Activated CD8-positive, alpha-beta T cell treated with anti-CD3 and anti-CD28 coated beads, Interleukin-2, amount 10 ng/mL, durations not matched to agents 7 days and 5 days (primary cell): ENCODE data around the gene FGFR2. TPM values are rescaled to one million over a fixed set of nuclear protein-coding genes. Genes with fewer than 3 reads are reported as not detected.

Experiments used
- ATAC-seq: fragments of 150-1000 bp; cut with Tn5 transposase; one replicate; pipeline ENCODE4 v1.10.0; 2021; ENCODE audit warnings: moderate library complexity
- CTCF ChIA-PET: fragments of 350-600 bp; sonication (Branson Sonifier 250); formaldehyde crosslinking; loops from one replicate; lab custom pipeline; 2021; ENCODE audit warnings: antibody characterized with exemption; lab: Charles Lee
- POLR2A ChIA-PET: fragments of 350-600 bp; sonication (Branson Sonifier 250); formaldehyde crosslinking; loops from one replicate; lab custom pipeline; 2021; ENCODE audit warnings: antibody characterized with exemption; lab: Charles Lee
- DNase-seq: peaks from one replicate; pipeline ENCODE4 v3.0.0-alpha.2; 2020
- H3K27ac Mint-ChIP-seq: one replicate; pipeline ENCODE4 v1.8.0; 2021; ENCODE audit warnings: mild to moderate bottlenecking, mixed read lengths
- H3K27me3 Mint-ChIP-seq: one replicate; pipeline ENCODE4 v1.8.0; 2021; ENCODE audit warnings: low read depth, mixed read lengths
- H3K36me3 Mint-ChIP-seq: one replicate; pipeline ENCODE4 v1.8.0; 2021; ENCODE audit warnings: low read depth, mixed read lengths
- H3K4me1 Mint-ChIP-seq: one replicate; pipeline ENCODE4 v1.8.0; 2021; ENCODE audit warnings: low read depth, mixed read lengths
- H3K4me3 Mint-ChIP-seq: one replicate; pipeline ENCODE4 v1.8.0; 2021; ENCODE audit warnings: mild to moderate bottlenecking, mixed read lengths
- H3K9me3 Mint-ChIP-seq: one replicate; pipeline ENCODE4 v1.8.0; 2022; ENCODE audit warnings: mixed read lengths; ENCODE audit not compliant: insufficient read depth
- total RNA-seq, 2 experiments: library from RNA; stranded (reverse); gene quantifications; one replicate each; pipeline ENCODE4 v1.2.3, GENCODE V29; 2021

The FGFR2 gene
- total RNA-seq, 2 experiments from 2014 or later, result not detected

GRCh38 chr10:121624836-121625486, 26.7 kb upstream of the FGFR2 start:
- no peaks in the 10 kb centered on the region for H3K36me3 Mint-ChIP-seq
- CTCF ChIA-PET, result no interaction called here
- no peak for ATAC-seq

GRCh38 chr10:121618906-121619305, 20.7 kb upstream of the FGFR2 start:
- no peak overlapping the region for H3K4me3 Mint-ChIP-seq
- ChIA-PET POLR2A (no interaction called here), CTCF (no interaction called here)
- H3K4me1 Mint-ChIP-seq, result no peaks in the 10 kb centered on the region
- DNase-seq (no peak), ATAC-seq (no peak)
- no peak overlapping the region for H3K27ac Mint-ChIP-seq
- H3K9me3 Mint-ChIP-seq, result no peaks in the 10 kb centered on the region
- H3K27me3 Mint-ChIP-seq, result no peaks in the 10 kb centered on the region
- H3K36me3 Mint-ChIP-seq, result no peaks in the 10 kb centered on the region

More at GRCh38 chr10:121624836-121625486, 26.7 kb upstream of the FGFR2 start:
- no peaks in the 10 kb centered on the region for H3K27me3 Mint-ChIP-seq
- H3K4me1 Mint-ChIP-seq, result no peaks in the 10 kb centered on the region
- H3K9me3 Mint-ChIP-seq, result no peaks in the 10 kb centered on the region
- no peak overlapping the region for H3K27ac Mint-ChIP-seq
- DNase-seq, result no peak
- POLR2A ChIA-PET, result no interaction called here
- H3K4me3 Mint-ChIP-seq, result no peak overlapping the region

- Mint-ChIP-seq H3K4me1 (no peaks in the 10 kb centered on the region), H3K9me3 (no peaks in the 10 kb centered on the region), H3K27me3 (no peaks in the 10 kb centered on the region), H3K4me3 (no peak overlapping the region), H3K27ac (no peak overlapping the region), H3K36me3 (no peaks in the 10 kb centered on the region)
- CTCF ChIA-PET, result no interaction called here
- no peak for ATAC-seq
- POLR2A ChIA-PET, result no interaction called here
- no peak for DNase-seq
These were observed 18.9 kb upstream of the FGFR2 start for GRCh38 chr10:121617176-121617575.

- DNase-seq, result no peak
- CTCF ChIA-PET, result no interaction called here
These were observed 18.0 kb upstream of the FGFR2 start for GRCh38 chr10:121616291-121616690.

GRCh38 chr10:121615836-121616235, 17.6 kb upstream of the FGFR2 start:
- Mint-ChIP-seq H3K36me3 (no peaks in the 10 kb centered on the region), H3K27ac (no peak overlapping the region), H3K27me3 (no peaks in the 10 kb centered on the region), H3K4me3 (no peak overlapping the region), H3K4me1 (no peaks in the 10 kb centered on the region), H3K9me3 (no peaks in the 10 kb centered on the region)
- ATAC-seq (no peak), DNase-seq (no peak)
- ChIA-PET POLR2A (no interaction called here), CTCF (no interaction called here)

More at GRCh38 chr10:121616291-121616690, 18.0 kb upstream of the FGFR2 start:
- no peaks in the 10 kb centered on the region for H3K9me3 Mint-ChIP-seq
- POLR2A ChIA-PET, result no interaction called here
- no peaks in the 10 kb centered on the region for H3K27me3 Mint-ChIP-seq
- H3K36me3 Mint-ChIP-seq, result no peaks in the 10 kb centered on the region
- no peak overlapping the region for H3K4me3 Mint-ChIP-seq
- no peak for ATAC-seq
- H3K27ac Mint-ChIP-seq, result no peak overlapping the region
- no peaks in the 10 kb centered on the region for H3K4me1 Mint-ChIP-seq

- DNase-seq (no peak), ATAC-seq (no peak)
- H3K27me3 Mint-ChIP-seq, result no peaks in the 10 kb centered on the region
- CTCF ChIA-PET, result no interaction called here
- no peak overlapping the region for H3K4me3 Mint-ChIP-seq
- POLR2A ChIA-PET, result no interaction called here
- no peaks in the 10 kb centered on the region for H3K9me3 Mint-ChIP-seq
- H3K27ac Mint-ChIP-seq, result no peak overlapping the region
- no peaks in the 10 kb centered on the region for H3K36me3 Mint-ChIP-seq
- no peaks in the 10 kb centered on the region for H3K4me1 Mint-ChIP-seq
These were observed 17.2 kb upstream of the FGFR2 start for GRCh38 chr10:121615435-121615793.

- CTCF ChIA-PET, result no interaction called here
- POLR2A ChIA-PET, result no interaction called here
- Mint-ChIP-seq H3K36me3 (no peaks in the 10 kb centered on the region), H3K9me3 (no peaks in the 10 kb centered on the region), H3K4me3 (no peak overlapping the region), H3K27ac (no peak overlapping the region), H3K27me3 (no peaks in the 10 kb centered on the region), H3K4me1 (no peaks in the 10 kb centered on the region)
- DNase-seq (no peak), ATAC-seq (no peak)
These were observed 16.6 kb upstream of the FGFR2 start for GRCh38 chr10:121614613-121615434.

- H3K27ac Mint-ChIP-seq, result no peak overlapping the region
- ChIA-PET CTCF (no interaction called here), POLR2A (no interaction called here)
- no peaks in the 10 kb centered on the region for H3K27me3 Mint-ChIP-seq
- no peak for DNase-seq
- H3K4me3 Mint-ChIP-seq, result no peak overlapping the region
- H3K4me1 Mint-ChIP-seq, result no peaks in the 10 kb centered on the region
- H3K36me3 Mint-ChIP-seq, result no peaks in the 10 kb centered on the region
- no peak for ATAC-seq
- no peaks in the 10 kb centered on the region for H3K9me3 Mint-ChIP-seq
These were observed 15.2 kb upstream of the FGFR2 start for GRCh38 chr10:121613456-121613855.

- CTCF ChIA-PET, result no interaction called here
- ATAC-seq (no peak), DNase-seq (no peak)
- Mint-ChIP-seq H3K4me3 (no peak overlapping the region), H3K9me3 (no peaks in the 10 kb centered on the region), H3K27me3 (no peaks in the 10 kb centered on the region), H3K27ac (no peak overlapping the region), H3K36me3 (no peaks in the 10 kb centered on the region), H3K4me1 (no peaks in the 10 kb centered on the region)
- POLR2A ChIA-PET, result no interaction called here
These were observed 13.3 kb upstream of the FGFR2 start for GRCh38 chr10:121611393-121612159.

- POLR2A ChIA-PET, result no interaction called here
These were observed 12.6 kb upstream of the FGFR2 start for GRCh38 chr10:121610798-121611323.

GRCh38 chr10:121609426-121610380, 11.5 kb upstream of the FGFR2 start:
- CTCF ChIA-PET, result interaction anchor here (0.7 to 1.5 kb wide), 6 partner anchors 22 to 666 kb away, joined by 3 to 7 read pairs (median 4); no protein-coding TSS in a partner anchor
- no peaks in the 10 kb centered on the region for H3K9me3 Mint-ChIP-seq
- DNase-seq (no peak), ATAC-seq (no peak)
- POLR2A ChIA-PET, result no interaction called here
- no peaks in the 10 kb centered on the region for H3K27me3 Mint-ChIP-seq
- H3K36me3 Mint-ChIP-seq, result no peaks in the 10 kb centered on the region
- H3K4me3 Mint-ChIP-seq, result no peak overlapping the region
- H3K27ac Mint-ChIP-seq, result no peak overlapping the region
- no peaks in the 10 kb centered on the region for H3K4me1 Mint-ChIP-seq

More at GRCh38 chr10:121610798-121611323, 12.6 kb upstream of the FGFR2 start:
- CTCF ChIA-PET, result interaction anchor here (1.3 kb wide), 1 partner anchor 662 kb away, joined by 4 read pairs; no protein-coding TSS in a partner anchor
- no peaks in the 10 kb centered on the region for H3K9me3 Mint-ChIP-seq
- no peak for DNase-seq
- H3K4me1 Mint-ChIP-seq, result no peaks in the 10 kb centered on the region
- no peaks in the 10 kb centered on the region for H3K27me3 Mint-ChIP-seq
- H3K4me3 Mint-ChIP-seq, result no peak overlapping the region
- no peaks in the 10 kb centered on the region for H3K36me3 Mint-ChIP-seq
- H3K27ac Mint-ChIP-seq, result no peak overlapping the region
- no peak for ATAC-seq
